Measurements from ENCODE around the gene TDRD15.

- TF ChIP-seq MXI1 (IDR thresholded peaks at IDR 0.05; ENCODE audit: borderline replicate concordance, low read depth, low read length), result no peak
- no peak for TF ChIP-seq CTCF (conservative IDR thresholded peaks at IDR 0.05; ENCODE audit: low read depth, low read length)
- no peak for TF ChIP-seq RCOR1 (IDR thresholded peaks at IDR 0.05; ENCODE audit: insufficient replicate concordance, low read length)
- no peak for TF ChIP-seq POLR2A (IDR thresholded peaks at IDR 0.05; ENCODE audit: low read depth, low read length)
- no peak for TF ChIP-seq FOS (IDR thresholded peaks at IDR 0.05; ENCODE audit: low read depth, low read length)
- no peak for TF ChIP-seq SMC3 (IDR thresholded peaks at IDR 0.05; ENCODE audit: low read depth, low read length)
- no peak for TF ChIP-seq USF2 (IDR thresholded peaks at IDR 0.05; ENCODE audit: low read depth, low read length)
- TF ChIP-seq MAFK (IDR thresholded peaks at IDR 0.05; ENCODE audit: low read depth, low read length), result no peak
- no peak for TF ChIP-seq CEBPB (IDR thresholded peaks at IDR 0.05; ENCODE audit: low read depth, low read length)
- no peak for TF ChIP-seq RAD21 (IDR thresholded peaks at IDR 0.05; ENCODE audit: low read length)
These were observed 12.8 kb upstream of the TDRD15 start for GRCh38 chr2:21111012-21111411.
